ENCODE results near the gene CTNNBL1.
A peak's percentile ranks its signal among the peaks of the same experiment; 100 is the strongest.

The CTNNBL1 gene

GRCh38 chr20:37903317-37904007 is 209.6 kb downstream of the CTNNBL1 start:
- no peak overlapping the region for H3K4me3 ChIP-seq (replicated peaks; ENCODE audit: low read depth, low read length)
- TF ChIP-seq CTCF (IDR thresholded peaks at IDR 0.05; ENCODE audit: low read depth, low read length, missing control alignments) = peak; percentile 26
- no peak for DNase-seq (ENCODE audit: extremely low read depth, low read depth)

GRCh38 chr20:37904008-37904642 is 210.3 kb downstream of the CTNNBL1 start:
- DNase-seq (ENCODE audit: extremely low read depth, low read depth) = no peak
- H3K4me3 ChIP-seq (replicated peaks; ENCODE audit: low read depth, low read length) = no peak overlapping the region
- TF ChIP-seq CTCF (IDR thresholded peaks at IDR 0.05; ENCODE audit: low read depth, low read length, missing control alignments) = no peak

- H3K4me3 ChIP-seq (replicated peaks; ENCODE audit: low read depth, low read length) = no peak overlapping the region
- DNase-seq (ENCODE audit: extremely low read depth, low read depth) = no peak
- no peak for TF ChIP-seq CTCF (IDR thresholded peaks at IDR 0.05; ENCODE audit: low read depth, low read length, missing control alignments)
Measured at GRCh38 chr20:37904845-37905373, 211.1 kb downstream of the CTNNBL1 start.

GRCh38 chr20:37905671-37906613 is 212.1 kb downstream of the CTNNBL1 start:
- TF ChIP-seq CTCF (IDR thresholded peaks at IDR 0.05; ENCODE audit: low read depth, low read length, missing control alignments) = no peak
- H3K4me3 ChIP-seq (replicated peaks; ENCODE audit: low read depth, low read length) = no peak overlapping the region
- DNase-seq (ENCODE audit: extremely low read depth, low read depth) = no peak

GRCh38 chr20:37907330-37907676 is 213.5 kb downstream of the CTNNBL1 start:
- H3K4me3 ChIP-seq (replicated peaks; ENCODE audit: low read depth, low read length) = no peak overlapping the region
- TF ChIP-seq CTCF (IDR thresholded peaks at IDR 0.05; ENCODE audit: low read depth, low read length, missing control alignments) = no peak

GRCh38 chr20:37907677-37908401 is 214.0 kb downstream of the CTNNBL1 start:
- DNase-seq (ENCODE audit: extremely low read depth, low read depth) = peak; percentile 11
- TF ChIP-seq CTCF (IDR thresholded peaks at IDR 0.05; ENCODE audit: low read depth, low read length, missing control alignments) = no peak
- H3K4me3 ChIP-seq (replicated peaks; ENCODE audit: low read depth, low read length) = no peak overlapping the region

More at GRCh38 chr20:37907330-37907676, 213.5 kb downstream of the CTNNBL1 start:
- no peak for DNase-seq (ENCODE audit: extremely low read depth, low read depth)
